ENCODE data around the gene TSN.

The TSN gene

GRCh38 chr2:121735518-121736074 lies 19.9 kb upstream of the TSN start:
- TF ChIP-seq GATA2 (IDR thresholded peaks at IDR 0.05; ENCODE audit: low read depth, low read length) = no peak
- no peak for TF ChIP-seq GATA3 (IDR thresholded peaks at IDR 0.05; ENCODE audit: low read depth, low read length)

- TF ChIP-seq GATA3 (IDR thresholded peaks at IDR 0.05; ENCODE audit: low read depth, low read length) = no peak
- TF ChIP-seq GATA2 (IDR thresholded peaks at IDR 0.05; ENCODE audit: low read depth, low read length) = no peak
Observed at GRCh38 chr2:121736140-121736461, 19.4 kb upstream of the TSN start.

GRCh38 chr2:121736462-121737336 lies 18.8 kb upstream of the TSN start, which contains the start of gene NIFK:
TSS of gene NIFK (minus strand) at chr2:121736875. CDS start at chr2:121736850, 25 bp downstream.
- no peak for TF ChIP-seq GATA2 (IDR thresholded peaks at IDR 0.05; ENCODE audit: low read depth, low read length)
- no peak for TF ChIP-seq GATA3 (IDR thresholded peaks at IDR 0.05; ENCODE audit: low read depth, low read length)

- TF ChIP-seq GATA3 (IDR thresholded peaks at IDR 0.05; ENCODE audit: low read depth, low read length) (no peak), GATA2 (IDR thresholded peaks at IDR 0.05; ENCODE audit: low read depth, low read length) (no peak)
Observed at GRCh38 chr2:121740973-121741372, 14.5 kb upstream of the TSN start.

- TF ChIP-seq GATA2 (IDR thresholded peaks at IDR 0.05; ENCODE audit: low read depth, low read length) = no peak
- no peak for TF ChIP-seq GATA3 (IDR thresholded peaks at IDR 0.05; ENCODE audit: low read depth, low read length)
Observed at GRCh38 chr2:121741450-121741849, 14.0 kb upstream of the TSN start.

- no peak for TF ChIP-seq GATA2 (IDR thresholded peaks at IDR 0.05; ENCODE audit: low read depth, low read length)
Observed at GRCh38 chr2:121746071-121746578, 9.3 kb upstream of the TSN start.

GRCh38 chr2:121748202-121748601 lies 7.2 kb upstream of the TSN start:
- TF ChIP-seq GATA3 (IDR thresholded peaks at IDR 0.05; ENCODE audit: low read depth, low read length) = no peak
- no peak for TF ChIP-seq GATA2 (IDR thresholded peaks at IDR 0.05; ENCODE audit: low read depth, low read length)

GRCh38 chr2:121754851-121755236 lies 607 bp upstream of the TSN start:
- no peak for TF ChIP-seq GATA3 (IDR thresholded peaks at IDR 0.05; ENCODE audit: low read depth, low read length)
- no peak for TF ChIP-seq GATA2 (IDR thresholded peaks at IDR 0.05; ENCODE audit: low read depth, low read length)

- TF ChIP-seq GATA2 (IDR thresholded peaks at IDR 0.05; ENCODE audit: low read depth, low read length) = no peak
- no peak for TF ChIP-seq GATA3 (IDR thresholded peaks at IDR 0.05; ENCODE audit: low read depth, low read length)
Observed at GRCh38 chr2:121764681-121765228, 9.3 kb downstream of the TSN start.

- TF ChIP-seq GATA3 (IDR thresholded peaks at IDR 0.05; ENCODE audit: low read depth, low read length) = no peak
- TF ChIP-seq GATA2 (IDR thresholded peaks at IDR 0.05; ENCODE audit: low read depth, low read length) = no peak
Observed at GRCh38 chr2:121766624-121767023, 11.2 kb downstream of the TSN start.

GRCh38 chr2:121768143-121768755 lies 12.8 kb downstream of the TSN start:
- no peak for TF ChIP-seq GATA3 (IDR thresholded peaks at IDR 0.05; ENCODE audit: low read depth, low read length)
- TF ChIP-seq GATA2 (IDR thresholded peaks at IDR 0.05; ENCODE audit: low read depth, low read length) = no peak

GRCh38 chr2:121771976-121772742 lies 16.7 kb downstream of the TSN start:
- TF ChIP-seq GATA3 (IDR thresholded peaks at IDR 0.05; ENCODE audit: low read depth, low read length) (no peak), GATA2 (IDR thresholded peaks at IDR 0.05; ENCODE audit: low read depth, low read length) (no peak)

GRCh38 chr2:121774235-121774634 lies 18.8 kb downstream of the TSN start:
- TF ChIP-seq GATA3 (IDR thresholded peaks at IDR 0.05; ENCODE audit: low read depth, low read length) (no peak), GATA2 (IDR thresholded peaks at IDR 0.05; ENCODE audit: low read depth, low read length) (peak; percentile 78)

- TF ChIP-seq GATA3 (IDR thresholded peaks at IDR 0.05; ENCODE audit: low read depth, low read length) (no peak), GATA2 (IDR thresholded peaks at IDR 0.05; ENCODE audit: low read depth, low read length) (no peak)
Observed at GRCh38 chr2:121776361-121776760, 20.9 kb downstream of the TSN start.
